GM19035 (cell line): Measurements from ENCODE around the gene NTNG1.

ENCODE experiments used
- ATAC-seq: cut with Tn5 transposase; IDR thresholded peaks from one replicate; pipeline ENCODE4 v1.9.1; 2021; ENCODE audit not compliant: unreplicated experiment

Gene NTNG1

DNA sequence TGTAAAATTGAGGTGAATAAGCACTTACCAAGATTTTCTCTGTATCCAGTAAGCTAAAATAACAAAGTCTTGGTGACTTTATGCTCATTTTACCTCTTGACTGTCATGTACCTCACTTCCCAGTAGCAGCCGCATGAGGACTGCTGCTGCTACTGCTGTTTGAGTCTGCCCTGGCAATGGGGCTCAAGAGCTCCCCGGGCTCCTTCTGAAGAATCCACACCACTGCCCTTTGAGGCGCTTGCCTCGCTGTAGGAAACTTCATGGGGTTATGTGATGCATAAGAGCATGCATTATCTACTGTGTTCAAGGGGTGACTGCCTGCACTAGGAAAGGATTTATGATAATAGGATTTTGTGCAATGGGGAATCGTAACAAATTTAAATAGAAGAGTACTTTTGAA lies 113.5 kb downstream of the NTNG1 start:
- no peak for ATAC-seq

DNA sequence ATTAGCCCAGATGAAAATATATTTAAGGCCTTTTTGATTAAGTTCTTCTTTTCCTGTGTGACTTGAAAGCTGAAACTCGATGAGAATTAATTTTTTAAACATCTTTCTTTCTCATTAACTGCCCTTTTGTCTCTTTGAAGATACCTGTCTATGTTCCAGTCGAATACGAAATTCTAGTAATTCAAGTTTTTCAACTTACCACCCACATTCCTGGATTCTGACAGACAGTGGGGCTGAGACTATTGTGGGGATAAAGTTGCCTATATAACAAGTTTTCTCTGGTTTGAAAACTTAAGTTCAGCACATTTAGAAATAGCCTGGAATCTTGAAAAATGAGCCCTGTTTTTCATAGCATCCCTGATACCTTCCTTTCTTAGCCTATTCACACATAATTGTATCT lies 114.6 kb downstream of the NTNG1 start:
- no peak for ATAC-seq

GRCh38 chr1:107262467-107263286 lies 121.8 kb downstream of the NTNG1 start:
- no peak for ATAC-seq

GRCh38 chr1:107263291-107263915 lies 122.6 kb downstream of the NTNG1 start:
- ATAC-seq, result no peak

DNA sequence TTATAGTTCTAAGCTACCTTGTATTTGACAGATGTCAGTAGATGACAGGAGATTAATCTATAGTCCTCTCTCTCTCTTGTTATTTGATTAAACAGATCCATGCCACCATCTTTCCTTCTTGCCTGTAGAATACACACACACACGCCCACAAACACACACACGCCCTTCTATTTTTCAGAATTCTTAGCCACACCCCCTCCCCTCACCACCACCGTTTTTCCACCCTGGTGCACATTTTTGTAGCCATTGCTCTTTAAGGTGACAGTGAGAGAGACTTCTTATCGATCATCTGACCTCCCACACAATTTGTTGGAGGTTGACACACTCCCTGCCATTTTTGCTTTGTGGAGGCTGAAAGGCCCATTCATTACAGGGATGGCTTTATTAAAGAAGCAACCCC lies 123.2 kb downstream of the NTNG1 start:
- no peak for ATAC-seq

DNA sequence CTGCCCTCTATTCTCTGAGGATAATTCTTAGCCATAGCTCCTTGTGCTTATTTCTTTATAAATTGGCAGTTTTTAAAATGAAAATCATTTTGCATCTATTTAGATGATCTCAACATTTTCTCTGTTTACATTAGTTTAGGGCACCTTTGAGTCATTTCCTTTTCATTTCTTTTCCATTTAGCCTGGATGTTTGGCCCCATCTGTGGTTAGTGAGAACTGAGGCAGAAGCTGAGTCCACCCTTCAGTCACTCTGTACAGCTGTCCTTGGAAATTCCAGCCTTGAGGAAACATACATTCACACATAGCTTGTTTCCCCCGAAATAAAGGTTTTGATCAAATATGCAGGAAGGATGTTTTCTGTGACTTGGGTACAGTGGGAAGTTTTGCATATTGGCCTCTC lies 123.7 kb downstream of the NTNG1 start:
- ATAC-seq, result no peak

DNA sequence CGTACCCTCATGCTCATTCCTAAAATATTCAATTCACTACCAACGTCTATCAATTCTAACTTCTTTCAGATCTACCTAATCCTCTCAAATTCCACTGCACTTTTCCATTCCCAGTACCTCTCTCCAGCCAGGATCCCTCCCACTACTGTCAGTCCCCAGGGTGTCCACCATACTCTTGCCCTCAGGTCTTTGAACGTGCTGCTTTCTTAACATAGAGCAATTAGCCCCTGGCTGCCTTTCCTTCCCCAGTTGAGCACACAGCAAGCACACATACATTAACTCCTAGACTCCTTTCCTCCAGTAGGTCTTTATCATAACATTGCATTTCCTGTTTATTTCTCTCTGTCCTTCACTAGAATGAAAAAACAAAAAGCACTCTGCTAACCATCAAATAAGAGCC lies 126.7 kb downstream of the NTNG1 start:
- no peak for ATAC-seq

DNA sequence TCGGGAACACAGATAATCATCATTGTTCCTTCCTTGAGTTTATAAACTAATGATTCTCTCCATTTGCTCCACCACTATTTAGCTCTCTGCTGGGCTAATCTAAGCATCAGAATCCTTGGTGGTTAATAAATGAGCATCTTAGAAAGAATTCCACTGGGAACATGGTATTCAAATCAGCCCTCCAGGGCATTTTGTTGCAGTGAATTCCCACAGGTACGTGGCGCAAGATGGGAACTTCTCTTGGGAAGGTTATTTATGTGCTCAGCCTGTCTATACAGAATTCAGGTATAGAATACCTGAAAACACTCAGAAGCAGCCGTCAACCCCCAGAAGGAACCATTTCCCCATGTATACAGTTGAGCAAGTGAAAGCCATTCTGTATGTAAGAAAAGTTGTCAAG lies 131.5 kb downstream of the NTNG1 start:
- ATAC-seq, result no peak

DNA sequence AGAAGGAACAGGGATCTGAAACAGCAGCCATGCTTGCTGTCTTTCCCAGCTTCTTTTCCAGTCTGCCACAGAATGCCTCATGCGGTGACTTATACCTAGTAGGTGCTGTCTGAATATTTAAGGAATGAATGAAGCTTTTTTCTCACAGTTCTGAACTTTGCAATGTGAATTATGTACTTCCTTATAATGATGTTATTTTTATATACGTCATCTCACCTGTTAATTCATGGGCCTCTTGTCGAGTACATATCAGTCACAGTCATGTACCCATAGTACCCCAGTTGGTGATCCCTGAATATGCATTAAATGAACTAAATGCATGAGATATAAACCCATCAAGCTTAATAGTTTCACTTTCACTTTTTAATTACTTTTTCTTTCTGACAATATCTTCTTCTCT lies 132.7 kb downstream of the NTNG1 start:
- no peak for ATAC-seq

DNA sequence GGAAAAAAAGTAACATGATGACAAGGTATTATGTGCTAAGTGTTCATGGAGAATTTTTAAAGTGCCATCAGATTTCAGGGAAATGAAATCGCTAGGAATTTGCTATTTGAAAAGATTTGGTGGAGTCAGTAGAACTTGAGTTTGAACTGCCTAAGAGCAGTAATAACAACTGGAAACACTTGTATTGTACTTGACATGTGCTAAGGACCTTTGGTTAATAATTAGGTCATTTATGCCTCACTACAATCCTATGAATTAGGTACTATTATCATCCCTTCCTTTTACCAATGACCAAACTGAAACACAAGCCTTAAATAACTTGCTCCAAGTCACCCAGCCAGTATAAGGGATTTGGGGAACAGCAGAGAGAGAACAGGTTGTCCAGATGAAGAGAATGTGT lies 133.4 kb downstream of the NTNG1 start:
- ATAC-seq, result no peak

DNA sequence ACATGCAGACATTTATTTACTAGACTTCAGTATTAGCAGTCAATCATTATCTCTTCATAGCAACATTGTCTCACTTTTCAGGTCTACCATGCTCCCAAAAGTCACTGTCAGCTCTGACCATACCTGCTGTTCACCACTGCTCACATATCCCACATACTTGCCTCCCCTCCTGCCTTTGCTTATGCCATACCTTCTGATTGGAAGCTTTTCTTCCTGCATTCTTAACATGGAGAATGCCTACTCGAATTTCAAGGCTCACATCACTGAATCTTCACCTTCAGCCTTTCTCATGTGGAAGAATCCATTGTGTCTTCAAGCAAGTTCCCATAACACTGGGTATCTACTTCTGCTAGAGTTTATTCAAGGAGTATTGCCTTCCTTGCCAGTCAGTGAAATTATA lies 135.4 kb downstream of the NTNG1 start:
- ATAC-seq, result no peak

DNA sequence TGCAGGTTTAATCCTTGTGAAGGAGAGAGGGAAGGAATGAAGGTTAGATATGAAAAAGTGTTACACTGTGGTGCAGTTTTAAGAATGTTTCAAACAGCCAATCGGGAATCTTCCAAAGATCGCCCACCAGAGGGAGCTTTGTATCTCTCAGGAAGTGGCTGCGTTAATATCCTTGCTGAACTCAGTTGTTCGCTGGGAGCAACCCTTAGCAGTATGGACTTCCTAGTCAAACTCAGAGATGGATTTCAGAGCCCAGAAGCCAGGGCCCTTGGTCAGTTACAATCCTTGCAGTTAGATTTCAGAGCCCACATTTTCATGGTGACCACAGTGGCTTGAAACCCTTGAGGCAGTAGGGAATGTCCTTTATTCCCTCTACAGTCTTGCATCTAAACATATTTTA lies 136.2 kb downstream of the NTNG1 start:
- ATAC-seq, result no peak

DNA sequence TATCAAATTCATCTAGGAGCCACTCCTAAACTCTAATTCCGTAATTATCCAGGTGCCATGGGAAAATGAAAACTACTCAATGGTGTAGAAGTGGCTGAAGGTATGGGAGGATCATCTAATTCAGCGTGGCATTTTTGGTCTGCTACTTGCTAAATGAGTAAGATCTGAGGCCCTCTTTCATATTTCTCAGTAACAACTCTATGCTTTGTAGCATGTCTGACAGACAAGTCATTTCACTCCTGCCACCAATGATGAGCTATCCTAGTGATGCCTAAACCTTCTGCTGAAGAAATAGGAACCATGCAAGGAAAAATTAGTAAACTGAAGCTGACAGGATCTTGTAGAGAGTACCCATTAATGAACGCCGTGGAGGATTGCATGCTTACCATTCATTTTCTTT lies 145.3 kb downstream of the NTNG1 start:
- ATAC-seq, result no peak

GRCh38 chr1:107291987-107292386 lies 151.1 kb downstream of the NTNG1 start:
- no peak for ATAC-seq

DNA sequence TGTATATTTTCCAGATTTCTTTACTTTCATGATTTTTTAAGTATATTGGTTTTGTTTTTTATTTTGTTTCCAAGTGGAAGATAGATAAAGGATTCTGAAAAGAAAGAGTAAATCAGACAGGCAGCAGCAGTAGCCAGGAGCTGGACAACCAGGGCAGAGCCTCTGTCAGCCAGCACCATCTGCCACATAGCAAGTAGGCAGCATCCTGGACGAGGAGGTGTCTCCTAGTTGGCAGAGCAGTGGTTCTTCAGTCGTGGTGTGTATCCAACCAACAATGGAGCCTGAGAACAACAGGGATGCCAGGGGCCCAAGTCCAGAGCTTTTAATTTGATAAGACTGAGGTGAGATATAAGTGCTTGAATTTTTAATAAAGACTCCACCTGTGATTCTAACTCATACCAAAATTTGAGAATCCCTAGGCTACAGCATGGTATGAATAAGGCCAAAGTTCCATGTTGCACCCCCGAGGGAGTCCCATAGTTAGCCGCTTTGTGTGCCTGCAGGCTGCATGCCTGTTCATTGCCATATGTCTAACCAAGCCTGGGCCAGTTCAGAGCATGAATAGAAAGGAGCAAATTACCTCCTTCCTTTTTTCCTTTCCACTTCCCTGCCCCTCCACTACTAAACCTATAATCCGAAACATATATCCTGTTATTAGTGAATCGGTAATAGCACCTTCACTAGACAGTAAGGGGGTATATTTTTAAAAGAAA lies 153.2 kb downstream of the NTNG1 start:
- no peak for ATAC-seq

DNA sequence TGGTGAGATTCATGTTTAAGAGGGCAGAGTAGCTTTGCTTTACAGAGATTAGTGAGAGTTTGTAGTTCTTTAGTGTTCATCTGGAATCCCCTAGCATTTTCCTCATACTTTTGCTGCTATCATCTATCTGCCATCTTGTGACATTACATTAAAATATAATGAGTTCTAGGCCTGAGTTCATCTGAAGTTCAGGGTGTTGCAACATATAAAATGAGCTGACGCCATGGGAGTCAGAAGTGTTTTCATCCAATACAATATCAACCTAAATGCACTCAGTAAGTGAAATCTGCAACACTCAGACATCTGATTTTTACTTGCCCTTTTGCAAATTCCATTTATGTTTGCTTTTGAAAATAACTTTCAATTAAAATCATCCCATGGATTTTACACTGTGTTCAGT lies 153.8 kb downstream of the NTNG1 start:
- ATAC-seq, result no peak

GRCh38 chr1:107297681-107298080 lies 156.8 kb downstream of the NTNG1 start:
- no peak for ATAC-seq

GRCh38 chr1:107298526-107298925 lies 157.7 kb downstream of the NTNG1 start:
- ATAC-seq, result no peak

DNA sequence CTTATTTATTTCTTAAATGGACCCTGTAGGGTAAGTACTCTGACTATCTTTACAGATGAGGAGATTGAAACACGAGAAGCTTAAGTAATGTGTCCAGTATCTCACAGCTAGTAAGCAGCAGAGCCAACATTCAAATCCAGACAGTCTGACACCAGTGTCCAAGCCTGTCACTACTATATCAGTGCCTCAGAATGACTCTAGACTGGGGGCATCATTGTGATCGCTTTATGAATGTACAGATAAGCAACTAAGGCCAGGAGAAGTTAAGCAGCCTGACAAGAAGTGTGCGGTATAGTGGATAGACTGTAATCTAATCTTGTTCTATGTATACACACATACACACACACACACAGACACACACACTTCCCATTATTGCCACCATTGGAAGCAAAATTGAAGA lies 158.7 kb downstream of the NTNG1 start:
- ATAC-seq, result no peak

GRCh38 chr1:107309962-107310361 lies 169.1 kb downstream of the NTNG1 start:
- ATAC-seq, result no peak

DNA sequence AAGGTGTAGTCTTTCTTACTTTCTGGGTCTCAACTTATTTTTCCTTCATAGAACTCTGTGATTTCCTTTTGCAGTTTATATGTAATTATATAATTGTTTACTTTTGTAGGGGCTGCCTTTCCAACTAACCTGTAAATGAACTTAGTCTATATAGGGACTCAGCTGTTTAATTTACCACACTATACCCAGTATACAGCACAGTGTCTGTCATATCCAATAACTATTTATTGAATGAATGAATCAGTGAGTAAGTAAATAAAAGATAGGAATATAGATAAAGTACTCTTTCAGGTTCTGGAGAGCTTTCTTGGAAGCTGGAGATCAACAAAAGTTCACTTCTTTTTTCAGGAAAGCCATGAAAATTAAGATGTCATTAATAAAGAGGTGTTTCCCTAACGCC lies 174.8 kb downstream of the NTNG1 start:
- ATAC-seq, result no peak

DNA sequence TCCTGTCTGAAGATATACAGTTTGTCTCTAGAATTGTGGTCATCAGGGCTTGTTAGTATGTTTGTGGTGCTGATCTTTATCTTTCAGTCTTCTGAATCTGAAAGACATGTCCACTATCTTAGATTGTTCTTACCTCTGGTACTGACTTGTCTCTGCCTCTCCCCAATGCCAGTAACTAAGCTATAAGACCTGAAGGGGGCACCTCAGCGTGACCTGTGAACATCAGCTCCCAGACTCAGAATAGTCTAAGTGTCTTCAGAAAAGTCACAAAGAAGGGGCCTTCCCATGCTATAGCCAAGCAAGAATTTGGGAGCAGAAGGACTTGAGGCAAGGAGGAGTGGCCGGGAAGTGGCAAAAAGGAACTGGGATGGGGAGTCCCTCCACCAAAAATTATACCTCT lies 178.1 kb downstream of the NTNG1 start:
- ATAC-seq, result no peak
